HS-27A (cell line): ENCODE data around the gene ZBED5.
A peak's percentile ranks its signal among the peaks of the same experiment; 100 is the strongest.
"Not testable (repeated sequence)": the region's sequence is repeated elsewhere in the genome, so short reads cannot be mapped to it uniquely, and the experiment has no call there.

ENCODE experiments used
- DNase-seq: peaks from one replicate; pipeline ENCODE4 v3.0.0-alpha.2; 2012; ENCODE audit warnings: low read depth, missing footprints

ZBED5 gene

DNA sequence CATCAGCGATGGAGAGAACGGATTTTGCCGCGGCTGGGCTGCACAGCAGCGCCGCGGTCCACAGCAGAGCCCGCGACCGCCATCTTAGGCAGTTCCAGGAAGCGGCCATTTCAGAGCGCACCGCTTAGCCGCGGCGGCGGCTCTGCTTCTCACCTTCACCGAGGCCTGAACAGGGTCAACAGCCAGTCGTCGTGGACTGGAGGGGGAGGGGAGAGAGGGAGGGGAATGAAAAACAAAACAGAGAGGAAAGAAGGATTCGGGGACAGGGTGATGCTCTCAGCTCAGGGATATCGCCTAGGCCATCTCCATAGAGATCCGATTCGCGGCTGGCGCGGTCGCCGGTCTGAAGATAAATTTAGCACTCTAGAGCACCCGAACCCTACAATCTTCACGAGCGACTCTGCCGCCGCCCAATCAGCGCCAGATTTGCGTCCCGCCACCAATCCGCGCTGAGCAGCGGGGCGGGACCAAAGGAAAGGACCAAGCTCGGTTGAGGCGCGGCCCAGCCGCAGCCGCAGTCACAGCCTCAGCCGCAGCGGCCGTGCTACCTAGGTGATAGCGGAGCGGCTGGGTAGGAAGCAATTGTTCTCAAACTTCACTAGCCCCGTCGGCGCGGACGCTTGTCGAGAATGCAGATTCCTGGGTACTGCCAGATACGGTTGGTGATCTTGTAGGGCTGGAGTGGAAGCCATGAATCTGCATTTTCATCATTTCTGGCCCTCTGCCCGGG lies at the start of gene ZBED5:
Gene ZBED5, minus strand, starts transcription at position 345 of the 730 bp plus-strand sequence. CDS start 3,108 bp downstream, outside the sequence.
- peak; percentile 94 for DNase-seq

DNA sequence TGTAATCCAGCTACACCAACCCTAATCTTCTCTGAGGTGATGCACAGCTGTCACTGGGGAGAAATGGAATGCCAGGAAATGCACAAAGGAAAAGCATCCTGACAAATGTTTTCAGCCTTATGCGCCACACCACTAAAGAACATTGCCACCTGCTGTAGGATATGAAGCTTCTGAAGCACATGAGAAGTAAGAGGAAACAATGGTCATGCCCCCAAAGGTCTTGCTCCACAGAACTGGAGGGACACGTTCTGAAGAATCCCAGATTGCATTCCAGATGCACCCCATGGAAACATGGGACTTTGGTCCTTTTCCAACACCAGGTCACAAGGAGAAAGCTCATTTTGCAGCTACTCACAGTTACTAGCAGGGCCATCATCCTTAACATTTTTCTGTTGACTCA lies 48.7 kb upstream of the ZBED5 start:
- no peak for DNase-seq

DNA sequence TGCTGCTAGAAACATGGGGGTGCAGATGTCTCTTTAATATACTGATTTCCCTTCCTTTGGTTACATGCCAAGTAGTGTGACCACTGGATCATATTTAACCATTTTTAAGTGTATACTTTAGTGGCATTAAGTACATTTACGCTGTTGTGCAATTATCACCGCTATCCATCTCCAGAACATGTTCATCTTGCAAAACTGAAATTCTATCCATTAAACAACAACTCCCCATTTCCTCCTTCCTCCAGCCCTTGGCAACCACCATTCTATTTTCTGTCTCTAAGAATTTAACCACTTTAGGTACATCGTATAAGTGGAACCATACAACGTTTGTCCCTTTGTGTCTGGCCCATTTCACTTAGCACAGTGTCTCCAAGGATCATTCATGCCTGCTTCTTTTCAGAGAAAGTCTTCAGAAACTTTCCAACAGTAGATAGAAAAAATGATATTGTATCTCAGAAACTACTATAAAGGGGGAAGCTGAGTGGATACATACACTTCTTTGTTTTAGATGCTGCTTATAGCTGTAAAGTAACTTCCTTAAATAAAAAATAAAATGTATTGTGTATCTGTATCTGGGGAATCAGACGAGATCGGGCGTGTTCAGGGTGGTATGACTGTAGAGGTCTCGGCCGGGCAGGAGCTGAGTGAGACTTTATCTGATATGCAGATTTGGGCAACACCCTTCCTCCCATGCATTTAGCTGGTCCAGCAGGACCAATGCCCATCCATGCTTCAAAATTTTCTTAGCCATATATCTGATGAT lies 44.6 kb upstream of the ZBED5 start:
- DNase-seq = no peak

DNA sequence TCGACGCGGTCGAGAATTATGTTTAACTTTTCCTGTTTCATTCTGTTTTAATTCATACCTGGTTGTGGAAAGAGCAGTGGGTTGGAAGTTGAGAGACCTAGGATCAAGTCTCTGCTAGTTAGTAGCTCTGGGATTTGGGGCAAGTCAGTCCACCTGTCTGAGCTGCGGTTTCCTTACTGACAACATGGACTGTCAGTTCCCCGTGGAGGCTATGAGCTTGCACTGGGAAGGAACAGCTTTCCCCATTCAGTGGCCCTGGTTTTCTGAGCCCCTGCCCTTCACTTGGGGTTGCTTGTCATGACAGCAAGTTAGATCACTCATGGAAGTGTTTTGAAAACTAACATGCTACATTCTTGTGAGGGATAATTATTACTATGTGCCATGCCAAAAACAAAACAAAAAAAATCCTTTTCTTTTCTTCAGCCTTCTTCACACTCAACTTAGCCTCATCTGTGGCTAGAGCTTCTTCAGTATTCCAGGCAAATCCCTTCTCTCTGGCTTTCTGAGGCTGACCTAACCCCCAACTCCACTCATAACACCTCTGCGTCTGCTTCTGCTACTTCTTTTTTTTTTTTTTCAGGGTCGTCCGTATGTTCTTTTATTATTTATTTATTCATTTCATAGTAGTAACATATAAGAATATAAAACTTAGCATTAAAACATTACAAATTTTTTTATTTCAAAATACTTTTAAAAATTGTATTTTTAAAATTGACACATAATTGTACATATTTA lies 43.0 kb upstream of the ZBED5 start:
- DNase-seq = no peak

DNA sequence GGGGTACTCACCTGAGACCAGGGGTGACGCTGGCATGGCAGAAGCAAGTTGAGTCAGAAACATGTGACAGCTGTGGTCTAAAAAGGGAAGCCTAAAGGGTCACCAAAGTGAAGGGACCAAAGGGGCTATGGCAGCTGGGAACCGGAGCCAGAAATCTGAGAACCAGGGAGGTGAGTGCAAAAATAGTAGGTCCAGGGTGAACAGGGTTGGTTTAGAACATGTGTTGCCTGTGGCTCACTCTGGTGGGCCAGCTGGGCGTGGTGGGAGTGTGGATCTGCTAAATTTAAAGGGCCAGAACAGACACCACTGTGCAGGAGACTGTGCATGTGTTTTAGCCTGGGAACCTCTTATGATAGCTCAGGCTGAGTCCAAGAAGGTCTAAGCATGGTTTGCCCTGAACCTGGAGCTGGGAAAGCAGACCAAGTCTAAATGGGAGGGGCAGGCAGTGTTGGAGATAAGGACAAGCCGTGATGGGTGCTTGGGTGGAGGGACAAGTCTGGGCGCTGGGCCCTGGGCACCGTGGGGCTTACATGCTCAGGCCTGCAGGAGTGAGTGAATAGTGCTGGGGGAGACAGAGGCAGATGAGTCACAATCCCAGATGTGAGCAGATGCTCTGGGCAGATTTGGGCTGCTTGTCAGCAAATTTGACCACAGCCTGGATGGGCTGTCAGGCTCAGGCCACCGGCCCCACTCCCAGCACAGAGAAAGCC lies 41.4 kb upstream of the ZBED5 start:
- DNase-seq = no peak

DNA sequence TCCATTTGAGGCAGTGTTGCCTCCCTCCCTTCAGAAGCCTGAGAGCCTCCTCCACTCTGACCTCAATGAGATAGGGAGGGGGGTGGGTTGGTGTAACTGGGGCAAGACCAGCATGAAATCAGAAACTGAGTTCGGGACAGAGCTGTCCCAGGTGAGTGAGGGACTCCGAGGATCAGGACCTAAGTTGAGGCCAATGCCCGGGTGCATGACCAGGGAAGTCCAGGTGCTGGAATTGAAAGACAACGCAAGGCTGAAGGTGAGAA lies 40.8 kb upstream of the ZBED5 start:
- DNase-seq = no peak

DNA sequence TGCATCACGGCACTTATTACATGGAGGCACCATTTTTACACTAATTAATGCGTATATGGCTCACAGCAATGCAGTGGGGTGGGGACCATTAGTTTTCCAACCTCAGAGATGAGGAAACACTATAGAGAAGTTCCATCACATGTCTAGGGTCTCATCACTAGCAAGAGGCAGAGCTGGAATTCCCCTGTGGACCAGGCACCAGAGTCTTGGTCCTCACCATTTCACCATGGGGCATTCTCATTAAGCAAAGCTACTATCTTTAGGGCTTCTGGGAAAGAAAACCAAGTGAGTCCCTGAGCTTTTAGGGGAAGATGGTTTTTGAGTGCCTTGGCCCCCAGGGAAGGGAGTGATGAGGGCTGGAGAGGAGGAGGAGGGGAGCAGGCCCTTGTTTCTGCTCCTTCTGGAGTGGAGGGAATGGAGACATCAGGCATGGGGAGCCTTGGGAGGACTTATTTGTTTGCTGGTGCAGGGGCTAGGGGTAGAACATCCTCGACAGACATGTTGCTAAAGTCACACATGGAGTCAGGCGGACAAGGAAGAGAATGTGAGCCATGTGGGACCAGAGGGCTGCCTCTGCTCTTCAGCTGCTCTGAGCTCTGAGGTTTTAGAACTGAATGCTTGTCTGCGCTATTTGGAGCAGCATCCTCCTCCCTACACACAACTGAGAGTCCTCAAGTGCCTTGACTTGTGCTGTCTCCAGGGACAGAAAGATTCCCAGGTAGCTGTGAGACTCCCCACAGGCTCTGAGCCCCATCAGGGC lies 40.3 kb upstream of the ZBED5 start:
- DNase-seq = no peak

DNA sequence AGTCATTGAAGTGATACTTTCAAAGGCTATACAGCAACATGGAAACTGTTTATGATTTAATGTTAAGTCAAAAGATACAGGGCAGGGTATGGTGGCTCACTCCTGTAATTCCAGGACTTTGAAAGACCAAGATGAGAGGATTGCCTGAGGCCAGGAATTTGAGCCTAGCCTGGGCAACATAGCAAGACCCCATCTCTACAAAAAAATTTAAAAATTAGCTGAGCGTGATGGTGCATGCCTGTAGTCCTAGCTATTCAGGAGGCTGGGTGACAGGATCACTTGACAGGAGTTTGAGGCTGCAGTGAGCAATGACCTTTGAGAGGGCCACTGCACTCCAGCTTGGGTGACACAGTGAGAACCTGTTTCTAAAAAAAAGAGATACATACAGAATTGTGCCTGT lies 39.3 kb upstream of the ZBED5 start:
- no peak for DNase-seq

DNA sequence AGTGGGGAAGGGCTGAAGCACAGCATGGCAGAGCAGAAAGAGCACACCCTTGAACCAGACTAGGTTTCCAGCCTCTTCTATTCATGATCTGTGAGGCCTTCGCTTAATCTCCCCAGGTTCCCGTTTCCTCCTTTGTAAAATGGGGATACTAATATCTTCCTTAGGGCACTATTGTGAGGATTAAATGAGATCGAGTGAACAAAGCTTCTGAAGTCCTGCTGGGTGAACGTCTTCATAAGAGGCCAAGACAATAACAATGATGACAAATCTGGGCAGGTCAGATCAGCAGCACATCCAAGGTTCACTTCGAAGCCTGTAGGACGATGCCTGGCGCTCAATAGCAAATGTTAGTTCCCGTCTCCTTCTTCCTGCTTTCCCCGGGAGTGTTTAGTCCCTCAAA lies 38.6 kb upstream of the ZBED5 start:
- DNase-seq = no peak

DNA sequence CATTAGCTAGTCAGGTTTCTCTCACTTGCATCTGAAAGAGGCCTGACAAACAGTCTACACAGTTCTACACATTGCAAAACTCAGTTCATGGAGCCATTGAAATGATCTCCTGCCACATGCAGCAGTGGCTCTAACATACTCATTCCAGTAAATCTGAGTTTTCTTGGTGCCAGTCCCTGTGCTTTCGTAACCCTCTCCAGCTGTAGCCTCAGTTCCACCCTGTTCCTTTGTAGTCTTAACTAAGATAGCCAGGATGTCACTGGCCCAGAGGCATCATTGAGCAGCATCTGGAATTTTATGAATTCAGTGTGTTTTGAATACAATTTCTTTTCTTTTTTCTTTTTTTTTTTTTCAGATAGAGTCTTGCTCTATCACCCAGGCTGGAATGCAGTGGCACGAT lies 37.4 kb upstream of the ZBED5 start:
- DNase-seq = no peak

DNA sequence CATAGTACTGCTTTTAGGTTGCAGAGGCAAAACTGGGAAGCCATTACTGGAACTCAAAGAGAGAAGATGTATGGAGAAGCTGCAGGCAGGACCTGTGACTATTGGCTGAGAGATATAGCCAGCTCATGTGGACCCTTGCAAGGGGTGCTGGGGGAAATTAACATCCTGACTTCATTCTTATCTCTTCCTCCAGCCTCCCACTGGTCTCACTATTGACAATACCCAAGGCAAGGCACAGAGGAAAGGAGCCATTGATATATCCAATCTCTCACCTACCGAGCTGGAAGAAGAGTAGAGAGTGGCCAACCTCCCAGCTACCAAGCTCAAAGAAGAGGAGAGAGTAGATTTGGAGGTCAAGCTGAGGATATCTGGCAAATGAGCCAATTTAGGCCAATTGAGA lies 36.8 kb upstream of the ZBED5 start:
- DNase-seq = no peak

DNA sequence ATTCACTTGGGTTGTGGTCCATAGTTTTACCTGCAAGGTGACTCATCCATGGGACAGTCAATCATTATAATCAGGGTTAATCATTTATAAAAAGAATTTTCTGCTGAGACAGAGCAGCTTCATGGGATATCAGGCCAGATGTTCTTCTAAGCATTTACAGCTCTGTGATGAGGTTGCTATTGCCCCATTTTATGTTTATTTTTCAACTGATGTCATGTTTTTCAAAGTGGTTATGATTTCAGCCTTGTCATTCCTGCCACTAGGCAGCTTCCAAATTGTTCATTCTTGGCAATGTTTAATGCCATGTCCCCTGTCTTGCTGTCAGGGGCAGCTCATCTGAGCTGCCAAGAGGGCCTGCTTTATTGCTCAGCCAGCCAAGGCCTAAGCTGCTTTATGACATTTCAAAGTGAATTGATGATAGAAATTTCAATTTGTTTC lies 35.9 kb upstream of the ZBED5 start:
- no peak for DNase-seq

DNA sequence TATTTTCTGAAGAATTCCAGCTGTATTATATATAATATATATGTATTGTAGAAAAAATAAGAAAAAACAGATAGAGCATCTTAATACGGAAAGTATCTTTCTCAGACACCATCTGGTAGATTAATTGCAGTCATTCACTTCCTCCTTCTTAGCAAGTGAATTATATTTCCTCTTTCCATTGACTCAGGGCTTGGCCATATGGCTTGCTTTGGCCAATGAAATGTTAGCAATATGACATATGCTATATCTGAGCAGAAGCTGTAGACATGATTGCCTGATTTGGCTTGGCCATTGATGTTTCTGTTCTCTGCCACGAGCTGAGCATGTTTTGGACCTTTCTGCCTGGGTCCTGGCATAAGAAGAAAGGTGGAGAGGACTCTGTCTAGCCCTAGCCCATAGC lies 34.4 kb upstream of the ZBED5 start:
- DNase-seq = no peak

DNA sequence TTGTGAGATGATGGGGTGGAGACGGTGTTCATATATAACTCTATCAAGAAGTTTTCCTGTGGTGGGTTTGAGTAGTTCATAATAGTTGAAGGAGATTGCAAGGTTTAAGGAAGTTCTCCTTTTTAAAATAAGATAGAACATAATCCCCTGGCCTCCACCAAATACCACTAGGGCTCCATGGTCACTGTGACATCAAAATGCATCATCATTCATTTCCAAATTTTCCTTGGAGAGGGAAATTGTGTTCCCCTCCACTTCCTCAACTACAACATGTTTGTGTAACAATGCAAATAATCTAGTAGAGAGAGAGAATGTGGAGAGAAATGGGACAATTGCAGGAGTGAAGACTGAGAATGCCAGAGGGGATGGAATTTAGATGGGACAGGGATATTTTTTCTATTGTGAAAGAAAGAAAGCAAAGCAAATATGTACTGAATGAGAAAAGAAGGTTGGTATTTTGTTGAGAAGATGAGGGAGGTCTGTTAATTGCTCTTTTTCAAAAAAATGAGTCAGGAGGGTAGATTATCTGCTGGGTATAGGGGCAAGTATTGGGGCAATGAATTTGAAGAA lies 33.4 kb upstream of the ZBED5 start:
- DNase-seq = no peak

DNA sequence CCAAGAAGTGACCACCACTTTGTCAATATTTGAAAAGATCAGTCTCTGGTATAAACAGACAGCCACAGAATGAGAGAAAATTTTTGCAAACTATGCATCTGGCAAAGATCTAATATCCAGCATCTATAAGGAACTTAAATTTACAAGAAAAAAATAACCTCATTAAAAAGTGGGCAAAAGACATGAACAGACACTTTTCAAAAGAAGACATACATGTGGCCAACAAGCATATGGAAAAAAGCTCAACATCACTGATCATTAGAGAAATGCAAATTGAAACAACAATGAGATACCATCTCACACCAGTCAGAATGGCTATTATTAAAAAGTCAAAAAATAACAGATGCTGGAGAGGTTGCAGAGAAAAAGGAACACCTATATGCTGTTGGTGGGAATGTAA lies 32.2 kb upstream of the ZBED5 start:
- DNase-seq = not testable (repeated sequence)

DNA sequence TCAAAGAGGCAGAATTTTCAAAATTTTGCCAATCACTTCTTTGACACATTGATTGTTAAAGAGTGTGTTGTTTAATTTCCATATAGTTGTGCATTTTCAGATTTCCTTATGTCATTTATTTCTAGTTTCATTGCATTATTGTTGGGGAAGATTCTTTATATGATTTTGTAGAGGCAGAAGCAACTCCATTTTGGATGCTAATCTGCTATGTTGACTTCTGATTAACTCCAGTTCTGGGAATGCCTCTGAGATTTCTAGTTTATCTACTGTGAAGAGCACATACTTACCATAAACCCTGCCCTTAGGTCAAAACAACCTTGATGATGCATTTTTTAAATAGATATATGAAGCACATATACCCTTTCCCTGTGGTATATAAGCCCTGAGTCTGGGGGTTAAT lies 29.5 kb upstream of the ZBED5 start:
- DNase-seq = no peak

DNA sequence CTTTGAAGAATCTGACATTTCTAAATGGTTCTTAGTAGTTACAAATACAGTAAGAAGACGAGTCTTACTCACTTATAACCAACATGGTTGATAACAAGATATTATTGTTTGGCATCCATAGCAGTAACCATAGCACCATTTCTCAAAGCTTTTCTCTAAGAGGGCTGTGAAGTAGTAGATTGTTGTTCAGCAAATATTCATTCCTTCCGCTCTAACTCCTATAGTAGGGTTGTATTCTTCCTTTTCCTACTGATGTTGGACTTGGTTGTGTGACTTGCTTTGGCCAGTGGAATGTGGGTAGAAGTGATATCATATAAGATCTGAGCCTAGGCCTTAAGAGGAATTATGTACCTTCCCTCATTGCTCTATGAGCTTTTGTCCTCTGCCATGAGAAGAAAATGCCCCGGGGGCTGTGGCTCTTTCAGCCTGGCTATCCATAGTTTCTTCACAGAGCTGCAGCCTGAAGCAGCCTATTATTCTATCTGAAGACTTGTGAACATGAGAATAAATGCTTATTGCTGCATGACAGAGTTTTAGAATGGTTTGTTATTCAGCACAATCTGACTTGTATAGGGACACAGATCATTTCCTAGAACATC lies 28.9 kb upstream of the ZBED5 start:
- no peak for DNase-seq

DNA sequence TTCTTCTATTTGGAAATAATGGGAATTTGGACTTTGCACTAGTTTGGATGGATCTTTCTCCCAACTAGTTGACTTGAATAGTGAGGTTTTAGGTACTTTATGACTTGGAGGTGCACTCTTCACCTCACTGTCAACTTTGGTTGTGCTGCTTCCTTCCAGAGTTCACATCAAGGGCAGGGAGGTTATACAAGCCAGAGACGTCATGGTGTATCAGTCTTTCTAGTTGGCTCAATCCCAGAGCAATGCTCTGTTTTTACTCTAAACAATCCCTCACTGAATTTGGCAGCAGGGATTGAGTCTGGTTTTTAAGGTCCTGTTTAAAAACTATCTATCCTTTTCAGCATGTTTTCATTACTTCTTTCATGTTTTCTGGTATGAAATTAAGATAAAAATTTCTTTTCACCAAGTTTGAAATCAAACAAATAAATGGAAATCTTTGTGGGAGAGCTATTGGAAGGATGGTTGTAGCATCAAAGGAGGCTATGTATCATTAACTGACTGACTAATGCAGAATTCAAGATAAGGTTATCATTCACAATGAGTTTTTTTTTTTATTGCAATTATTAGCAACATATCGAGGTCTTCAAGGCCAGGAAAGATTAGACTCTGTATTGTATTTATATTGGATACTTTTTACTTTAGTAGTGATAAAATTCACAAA lies 28.0 kb upstream of the ZBED5 start:
- no peak for DNase-seq

DNA sequence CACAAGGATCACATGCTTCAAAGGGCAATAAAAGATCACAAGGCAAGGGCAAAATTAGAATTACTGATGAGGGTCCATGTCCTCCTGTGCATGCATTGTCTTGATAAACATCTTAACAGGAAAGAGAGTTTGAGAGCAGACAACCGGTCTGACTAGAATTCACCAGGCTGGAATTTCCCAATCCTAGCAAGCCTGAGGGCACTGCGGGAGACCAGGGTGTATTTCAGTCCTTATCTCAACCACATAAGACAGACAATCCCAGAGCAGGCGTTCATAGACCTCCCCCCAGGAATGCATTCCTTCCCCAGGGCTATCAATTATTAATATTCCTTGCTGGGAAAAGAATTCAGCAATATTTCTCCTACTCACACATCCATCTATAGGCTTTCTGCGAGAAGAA lies 26.4 kb upstream of the ZBED5 start:
- not testable (repeated sequence) for DNase-seq

DNA sequence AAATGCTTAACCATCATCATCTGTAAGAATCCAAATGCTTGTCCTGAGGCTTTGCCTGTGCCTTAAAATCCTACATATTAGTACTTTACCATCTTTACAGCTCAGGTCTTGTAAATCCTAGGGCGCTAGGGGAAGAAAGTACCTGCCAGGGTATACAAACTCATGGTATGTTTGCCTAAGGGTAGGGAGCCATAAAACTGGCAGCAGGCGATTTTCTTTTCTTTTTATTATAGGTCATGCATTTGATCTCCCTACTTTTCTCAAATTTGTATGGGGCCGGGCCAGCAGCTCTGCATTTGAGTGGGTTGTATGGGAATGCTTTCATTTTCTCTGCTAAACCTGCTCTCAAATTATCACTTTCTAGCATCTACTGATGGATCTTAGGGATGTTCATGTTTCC lies 24.0 kb upstream of the ZBED5 start:
- no peak for DNase-seq
